HG03575 (cell line): ENCODE results near the gene FTO.

Source experiments
- ATAC-seq: cut with Tn5 transposase; IDR thresholded peaks from one replicate; pipeline ENCODE4 v1.9.1; 2021; ENCODE audit not compliant: unreplicated experiment, insufficient number of reproducible peaks, low FRiP score; ENCODE audit errors: extremely low read depth

Gene FTO

GRCh38 chr16:54049591-54050458 is 345.9 kb downstream of the FTO start:
- ATAC-seq, result no peak

GRCh38 chr16:54050459-54051210 is 346.7 kb downstream of the FTO start:
- no peak for ATAC-seq

GRCh38 chr16:54051821-54052220 is 347.9 kb downstream of the FTO start:
- no peak for ATAC-seq

DNA sequence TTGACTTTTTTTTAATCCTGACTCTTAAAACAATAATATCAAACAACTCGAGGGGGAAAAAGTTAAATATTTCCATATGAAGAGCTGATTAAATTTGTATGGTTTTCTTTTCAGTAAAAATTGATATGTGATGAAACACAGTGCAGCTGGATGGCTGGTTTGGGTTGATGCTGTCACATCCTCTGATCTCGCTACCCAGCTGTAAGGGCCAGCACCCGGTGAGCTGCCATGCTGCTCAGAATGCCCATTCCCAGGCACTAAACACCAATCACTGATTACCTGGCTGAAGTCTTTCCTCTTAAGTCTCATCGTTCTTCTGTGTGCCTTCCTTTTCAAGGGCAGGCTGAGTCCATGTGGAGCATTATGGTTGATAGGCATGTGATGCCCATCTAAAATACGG is 348.3 kb downstream of the FTO start:
- no peak for ATAC-seq

- no peak for ATAC-seq
Observed at GRCh38 chr16:54053891-54054820, 350.2 kb downstream of the FTO start.

GRCh38 chr16:54055191-54055590 is 351.2 kb downstream of the FTO start:
- ATAC-seq, result no peak

DNA sequence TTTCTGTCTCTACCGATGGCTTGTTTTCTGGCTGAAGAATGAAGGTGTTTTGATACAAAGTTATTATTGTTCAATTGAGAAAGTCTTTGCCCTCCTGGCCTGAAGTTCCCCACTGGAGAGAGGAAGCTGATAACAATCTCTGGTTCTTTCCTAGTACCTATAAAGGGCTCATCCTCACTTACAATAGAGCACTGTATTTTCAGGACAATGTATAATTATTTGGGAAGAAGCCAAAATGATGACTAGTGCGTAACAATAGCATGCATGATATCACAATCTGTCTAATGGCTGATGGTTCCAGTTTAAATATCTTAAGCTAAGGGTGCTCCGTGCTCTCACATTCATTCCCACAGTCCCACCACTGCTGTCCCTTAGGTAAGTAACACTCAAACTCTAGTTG is 351.9 kb downstream of the FTO start:
- no peak for ATAC-seq

DNA sequence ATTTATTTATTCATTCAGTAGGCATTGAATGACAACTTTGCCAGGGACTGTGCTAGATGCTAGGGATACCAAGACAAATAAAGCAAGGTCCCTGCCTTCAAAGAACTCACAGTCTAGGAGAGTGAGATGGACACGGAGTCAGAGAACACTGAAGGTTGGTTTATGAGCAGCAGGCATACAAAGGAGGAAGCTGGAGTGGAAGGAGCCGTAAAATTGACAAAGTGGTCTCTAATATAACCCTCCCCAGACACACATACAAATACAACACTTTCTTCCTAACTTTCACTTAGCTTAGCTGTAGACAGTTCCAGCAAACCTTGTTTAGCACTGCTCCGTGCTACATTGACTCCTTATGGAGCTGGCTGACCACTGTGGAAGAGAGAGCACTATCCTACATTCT is 353.0 kb downstream of the FTO start:
- no peak for ATAC-seq

DNA sequence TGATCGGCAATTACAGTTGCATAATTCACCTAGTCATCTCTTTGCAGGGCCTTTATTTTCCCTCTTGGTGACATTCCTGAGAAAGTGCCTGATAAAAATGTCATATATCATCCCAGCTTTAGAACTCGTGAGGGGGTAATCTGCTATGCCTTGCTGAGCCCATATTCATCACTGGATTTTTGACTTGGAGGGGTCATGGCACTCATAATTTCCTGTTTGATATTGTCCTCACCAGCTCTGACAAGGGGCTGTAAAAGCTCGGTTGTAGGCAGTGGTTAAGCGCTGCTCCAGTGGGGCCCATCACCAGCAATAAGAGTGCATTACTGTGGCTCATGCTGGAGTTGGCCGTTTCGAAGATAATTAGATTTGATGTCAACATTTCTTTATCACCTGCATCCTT is 355.4 kb downstream of the FTO start:
- ATAC-seq, result no peak

DNA sequence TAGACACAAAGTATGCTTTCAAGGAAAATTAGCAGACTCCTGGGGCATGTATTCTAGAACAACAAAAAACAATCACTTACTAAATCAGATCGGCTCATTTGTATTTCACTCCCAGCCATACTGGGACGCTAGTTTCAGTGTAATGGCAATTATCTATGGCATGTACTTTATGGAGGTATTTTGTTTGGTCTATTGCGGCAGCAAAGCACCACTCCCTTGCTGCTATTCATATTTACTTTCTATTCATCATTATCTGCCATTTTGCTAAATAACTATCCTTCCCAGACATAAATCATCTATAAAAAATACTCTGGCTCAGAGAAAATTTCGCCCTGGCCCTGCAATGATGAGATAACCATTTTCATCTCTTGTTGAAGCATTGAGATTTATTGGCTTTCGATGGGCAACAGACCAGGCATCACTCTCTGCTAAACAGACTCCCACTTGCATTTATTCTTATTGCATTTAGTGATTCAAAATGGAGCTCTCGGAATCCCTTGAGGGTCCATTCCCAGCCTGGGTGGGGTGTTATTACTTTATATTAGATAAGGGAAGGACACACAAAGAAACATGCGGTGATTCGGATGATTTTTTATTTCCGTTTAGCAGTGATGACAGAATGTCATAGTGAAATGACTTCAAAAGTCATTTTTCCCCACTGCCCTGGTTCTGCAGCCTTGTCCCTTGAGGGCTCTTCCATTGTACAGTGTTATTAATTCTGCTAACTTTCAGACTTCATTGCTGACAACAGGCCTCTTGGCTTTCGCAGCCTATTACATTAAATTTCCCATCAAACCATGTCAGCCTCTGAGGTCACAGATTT is 356.9 kb downstream of the FTO start:
- ATAC-seq, result no peak

- no peak for ATAC-seq
Observed at GRCh38 chr16:54061454-54061853, 357.5 kb downstream of the FTO start.

GRCh38 chr16:54062361-54063278 is 358.7 kb downstream of the FTO start:
- no peak for ATAC-seq

DNA sequence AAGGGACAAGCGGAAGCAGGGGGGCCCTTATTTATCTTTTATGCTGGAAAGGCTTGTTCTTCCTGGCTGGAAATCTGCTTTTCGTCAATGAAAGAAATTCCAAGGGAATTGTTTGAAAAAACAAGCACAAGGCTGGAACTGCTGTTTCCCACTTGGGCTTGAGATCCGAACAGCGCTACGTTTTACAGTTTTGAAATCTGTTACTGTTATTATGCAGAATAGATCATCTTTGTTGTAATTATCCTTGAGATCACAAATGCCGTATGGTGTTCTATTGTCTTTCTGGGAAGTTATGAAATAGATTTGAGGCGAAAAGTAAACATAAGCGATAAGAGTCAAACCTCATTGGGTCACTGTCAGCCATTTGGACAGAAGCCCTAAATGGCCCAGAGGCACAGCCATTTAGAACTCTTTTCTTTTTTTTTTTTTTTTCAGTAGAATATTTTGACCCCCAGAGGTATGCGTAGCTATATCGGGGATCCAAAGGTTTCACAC is 359.4 kb downstream of the FTO start:
- no peak for ATAC-seq

DNA sequence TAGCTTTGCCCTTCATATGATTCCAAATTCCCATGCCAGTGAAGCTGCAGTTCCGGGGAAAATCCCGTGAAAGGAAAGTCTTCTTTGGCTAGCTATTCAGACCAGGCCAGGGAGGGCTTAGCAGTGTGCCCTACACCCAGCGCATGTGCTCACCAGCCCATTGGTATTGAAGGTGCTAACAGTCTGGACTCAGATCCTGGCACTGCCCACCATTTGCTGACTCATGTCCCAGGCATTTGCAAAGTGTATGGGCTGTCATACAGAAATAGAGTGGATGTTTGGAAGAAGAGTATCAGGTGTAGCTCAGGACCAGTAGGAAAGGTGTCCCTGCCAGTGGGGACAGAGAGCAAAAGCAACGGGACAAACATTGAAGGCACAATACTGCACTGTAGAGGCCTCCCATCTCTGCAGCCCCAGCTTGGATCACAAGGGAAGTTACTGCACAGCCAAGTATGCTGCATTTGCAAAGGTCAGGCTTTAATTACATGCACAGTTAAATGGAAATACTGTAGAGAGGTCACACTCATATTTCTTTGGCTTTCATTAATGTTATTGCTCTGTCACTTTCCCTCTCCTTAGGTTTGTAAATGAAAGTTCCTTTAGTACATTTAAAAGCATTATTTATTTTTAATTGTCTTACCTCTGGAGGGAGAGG is 362.6 kb downstream of the FTO start:
- ATAC-seq, result no peak

DNA sequence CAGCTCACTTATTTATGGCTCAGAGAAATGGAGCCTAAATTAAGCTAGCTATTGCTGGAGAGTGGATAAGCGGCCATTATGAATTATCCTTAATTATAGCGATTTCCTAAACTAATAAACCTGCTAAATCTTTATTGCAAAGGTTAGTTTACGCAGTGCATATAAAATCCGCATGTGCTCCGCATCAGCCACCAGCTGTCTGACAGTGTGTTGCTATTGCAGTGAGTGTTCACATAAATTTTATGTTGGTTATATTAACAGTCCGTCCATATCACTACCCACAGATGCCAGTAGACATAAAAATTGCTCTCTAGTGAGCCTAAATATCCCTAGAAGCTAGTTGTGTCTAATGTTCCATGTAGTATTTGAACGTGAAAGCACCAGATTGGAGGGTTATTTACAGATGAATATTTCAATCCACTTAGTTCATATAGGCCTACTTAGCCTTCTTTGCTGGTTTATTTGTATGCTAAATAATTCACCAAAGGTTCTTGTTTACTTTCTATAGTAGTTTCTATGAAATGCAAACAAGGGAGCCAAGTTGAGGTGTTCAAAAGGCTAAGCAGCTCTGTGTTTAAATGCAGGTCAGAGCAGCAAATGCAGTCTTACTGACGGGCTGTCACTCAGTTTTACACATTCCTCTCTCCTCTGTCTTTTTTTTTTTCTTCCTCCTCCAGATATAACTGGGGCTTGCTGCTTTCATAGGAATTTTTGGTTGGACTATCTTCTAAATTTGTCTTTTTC is 363.5 kb downstream of the FTO start:
- no peak for ATAC-seq

DNA sequence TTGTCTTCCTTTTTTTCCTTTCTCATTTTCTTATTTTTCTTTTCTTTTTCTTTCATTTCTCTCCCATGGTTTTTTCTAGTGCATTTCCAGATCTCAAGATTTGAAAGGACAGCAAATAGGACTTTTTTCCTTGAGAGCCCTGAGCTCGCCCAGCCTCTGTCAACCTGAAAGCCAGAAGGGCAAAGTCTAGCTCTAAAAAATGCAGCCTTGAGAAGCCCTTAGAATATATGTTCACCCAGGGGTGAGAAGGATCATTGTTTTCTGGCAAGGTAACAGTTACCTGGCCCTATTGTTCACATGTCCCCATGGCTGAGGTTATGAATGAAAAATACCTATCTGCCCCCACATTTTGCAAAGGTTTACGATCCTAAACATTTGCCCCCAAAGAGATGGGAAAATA is 364.3 kb downstream of the FTO start:
- no peak for ATAC-seq
